ENCODE measurements around the gene KSR1. TPM values are rescaled to one million over a fixed set of nuclear protein-coding genes. Genes with fewer than 3 reads are reported as not detected.
A peak's percentile ranks its signal among the peaks of the same experiment; 100 is the strongest.

KSR1 gene
- total and polyA plus RNA-seq, 2 experiments from 2014 or later, result 7.8 to 53.2 TPM

- Mint-ChIP-seq H3K9me3 (no peaks in the 10 kb centered on the region), H3K4me1 (peaks cover 67% of the 10 kb centered on the region), H3K4me3 (no peak overlapping the region), H3K27ac (no peak overlapping the region), H3K27me3 (ENCODE audit: insufficient read depth, low read depth, poor library complexity) (peaks cover 10% of the 10 kb centered on the region), H3K36me3 (ENCODE audit: low read depth) (no peaks in the 10 kb centered on the region)
- H3K9me2 ChIP-seq (ENCODE audit: insufficient read depth), result peaks cover 2% of the 10 kb centered on the region; the same call in 1 of the 2 replicates
- H3K27ac ChIP-seq (ENCODE audit: low read depth), result peak overlapping the region; percentile 57
- peaks cover 96% of the 10 kb centered on the region for H3K79me2 ChIP-seq (replicated peaks; ENCODE audit: insufficient read depth)
- no peaks in the 10 kb centered on the region for H3K36me3 ChIP-seq (ENCODE audit: insufficient read depth)
- no peak overlapping the region for H2AFZ ChIP-seq
- peaks cover 4% of the 10 kb centered on the region; the same call in 1 of the 2 replicates for H3F3A ChIP-seq (replicated peaks; ENCODE audit: low read depth)
- DNase-seq (ENCODE audit: low spot score) (no peak), ATAC-seq (no peak)
- H3K4me3 ChIP-seq, result no peak overlapping the region
- peaks cover 74% of the 10 kb centered on the region for H3K4me1 ChIP-seq (ENCODE audit: insufficient read depth)
- H3K4me2 ChIP-seq, result 0 out of 2 replicates have a peak overlapping the region, but pooled peaks have one; percentile 36
- H4K20me1 ChIP-seq (replicated peaks; ENCODE audit: insufficient read depth), result peaks cover 6% of the 10 kb centered on the region; the same call in 1 of the 2 replicates
- TF ChIP-seq, protein P1, sequence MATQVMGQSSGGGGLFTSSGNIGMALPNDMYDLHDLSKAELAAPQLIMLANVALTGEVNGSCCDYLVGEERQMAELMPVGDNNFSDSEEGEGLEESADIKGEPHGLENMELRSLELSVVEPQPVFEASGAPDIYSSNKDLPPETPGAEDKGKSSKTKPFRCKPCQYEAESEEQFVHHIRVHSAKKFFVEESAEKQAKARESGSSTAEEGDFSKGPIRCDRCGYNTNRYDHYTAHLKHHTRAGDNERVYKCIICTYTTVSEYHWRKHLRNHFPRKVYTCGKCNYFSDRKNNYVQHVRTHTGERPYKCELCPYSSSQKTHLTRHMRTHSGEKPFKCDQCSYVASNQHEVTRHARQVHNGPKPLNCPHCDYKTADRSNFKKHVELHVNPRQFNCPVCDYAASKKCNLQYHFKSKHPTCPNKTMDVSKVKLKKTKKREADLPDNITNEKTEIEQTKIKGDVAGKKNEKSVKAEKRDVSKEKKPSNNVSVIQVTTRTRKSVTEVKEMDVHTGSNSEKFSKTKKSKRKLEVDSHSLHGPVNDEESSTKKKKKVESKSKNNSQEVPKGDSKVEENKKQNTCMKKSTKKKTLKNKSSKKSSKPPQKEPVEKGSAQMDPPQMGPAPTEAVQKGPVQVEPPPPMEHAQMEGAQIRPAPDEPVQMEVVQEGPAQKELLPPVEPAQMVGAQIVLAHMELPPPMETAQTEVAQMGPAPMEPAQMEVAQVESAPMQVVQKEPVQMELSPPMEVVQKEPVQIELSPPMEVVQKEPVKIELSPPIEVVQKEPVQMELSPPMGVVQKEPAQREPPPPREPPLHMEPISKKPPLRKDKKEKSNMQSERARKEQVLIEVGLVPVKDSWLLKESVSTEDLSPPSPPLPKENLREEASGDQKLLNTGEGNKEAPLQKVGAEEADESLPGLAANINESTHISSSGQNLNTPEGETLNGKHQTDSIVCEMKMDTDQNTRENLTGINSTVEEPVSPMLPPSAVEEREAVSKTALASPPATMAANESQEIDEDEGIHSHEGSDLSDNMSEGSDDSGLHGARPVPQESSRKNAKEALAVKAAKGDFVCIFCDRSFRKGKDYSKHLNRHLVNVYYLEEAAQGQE (IDR thresholded peaks at IDR 0.05; ENCODE audit: unreplicated experiment), result no peak
- no peak for TF ChIP-seq JUNB (IDR thresholded peaks at IDR 0.05; ENCODE audit: unreplicated experiment)
- TF ChIP-seq, protein P2, sequence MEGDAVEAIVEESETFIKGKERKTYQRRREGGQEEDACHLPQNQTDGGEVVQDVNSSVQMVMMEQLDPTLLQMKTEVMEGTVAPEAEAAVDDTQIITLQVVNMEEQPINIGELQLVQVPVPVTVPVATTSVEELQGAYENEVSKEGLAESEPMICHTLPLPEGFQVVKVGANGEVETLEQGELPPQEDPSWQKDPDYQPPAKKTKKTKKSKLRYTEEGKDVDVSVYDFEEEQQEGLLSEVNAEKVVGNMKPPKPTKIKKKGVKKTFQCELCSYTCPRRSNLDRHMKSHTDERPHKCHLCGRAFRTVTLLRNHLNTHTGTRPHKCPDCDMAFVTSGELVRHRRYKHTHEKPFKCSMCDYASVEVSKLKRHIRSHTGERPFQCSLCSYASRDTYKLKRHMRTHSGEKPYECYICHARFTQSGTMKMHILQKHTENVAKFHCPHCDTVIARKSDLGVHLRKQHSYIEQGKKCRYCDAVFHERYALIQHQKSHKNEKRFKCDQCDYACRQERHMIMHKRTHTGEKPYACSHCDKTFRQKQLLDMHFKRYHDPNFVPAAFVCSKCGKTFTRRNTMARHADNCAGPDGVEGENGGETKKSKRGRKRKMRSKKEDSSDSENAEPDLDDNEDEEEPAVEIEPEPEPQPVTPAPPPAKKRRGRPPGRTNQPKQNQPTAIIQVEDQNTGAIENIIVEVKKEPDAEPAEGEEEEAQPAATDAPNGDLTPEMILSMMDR (conservative IDR thresholded peaks at IDR 0.05; ENCODE audit: low read depth in 2 of 2), result no peak
- TF ChIP-seq EZH2phosphoT487 (IDR thresholded peaks at IDR 0.05; ENCODE audit: unreplicated experiment), result no peak
- no peak for TF ChIP-seq ETS1 (IDR thresholded peaks at IDR 0.05)
- no peak for TF ChIP-seq EZH2 (IDR thresholded peaks at IDR 0.05; ENCODE audit: low read depth, unreplicated experiment)
- TF ChIP-seq POLR2AphosphoS5 (IDR thresholded peaks at IDR 0.05; ENCODE audit: low read depth), result no peak
- no peak for TF ChIP-seq ZNF114 (CRISPR knock-in tag; IDR thresholded peaks at IDR 0.05)
- H3K27me3 ChIP-seq (ENCODE audit: insufficient read depth), result no peaks in the 10 kb centered on the region
Observed at GRCh38 chr17:27518048-27518447, 61.8 kb downstream of the KSR1 start.
